C4-2B (cell line): Measurements from ENCODE around the gene SF3A1.

Experiments
- H3K27ac ChIP-seq: fragments of 450-650 bp; 2 replicates; pipeline ENCODE4 v1.5.1; 2017
- ZFX ChIP-seq: fragments of 450-650 bp; IDR thresholded peaks from 2 replicates; pipeline ENCODE4 v1.6.1; 2017
- TF ChIP-seq, protein P1 (sequence below): fragments of 450-650 bp; conservative IDR thresholded peaks from 2 replicates; pipeline ENCODE4 v1.5.1; 2017; ENCODE audit warnings: mild to moderate bottlenecking

Gene SF3A1

DNA sequence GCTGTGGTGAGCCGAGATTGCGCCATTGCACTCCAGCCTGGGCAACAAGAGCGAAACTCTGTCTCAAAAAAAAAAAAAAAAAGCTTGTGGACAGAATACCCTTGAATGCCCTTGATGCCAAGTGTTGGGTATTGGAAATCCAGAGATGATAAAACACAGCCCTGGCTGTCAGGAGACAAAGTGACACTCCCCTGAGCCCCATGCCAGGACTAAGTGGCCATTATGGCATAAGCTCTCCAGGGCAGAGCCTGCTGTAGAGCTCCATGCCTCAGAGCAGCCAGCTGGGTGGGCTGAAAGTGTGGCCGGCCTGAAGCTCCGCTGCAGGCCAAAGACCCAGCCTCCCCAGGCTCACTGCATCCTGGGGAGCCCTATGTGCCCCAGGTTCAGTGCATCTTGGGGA is 25.6 kb upstream of the SF3A1 start:
- H3K27ac ChIP-seq = no peak overlapping the region
- no peak for TF ChIP-seq ZFX
- TF ChIP-seq, protein P1, sequence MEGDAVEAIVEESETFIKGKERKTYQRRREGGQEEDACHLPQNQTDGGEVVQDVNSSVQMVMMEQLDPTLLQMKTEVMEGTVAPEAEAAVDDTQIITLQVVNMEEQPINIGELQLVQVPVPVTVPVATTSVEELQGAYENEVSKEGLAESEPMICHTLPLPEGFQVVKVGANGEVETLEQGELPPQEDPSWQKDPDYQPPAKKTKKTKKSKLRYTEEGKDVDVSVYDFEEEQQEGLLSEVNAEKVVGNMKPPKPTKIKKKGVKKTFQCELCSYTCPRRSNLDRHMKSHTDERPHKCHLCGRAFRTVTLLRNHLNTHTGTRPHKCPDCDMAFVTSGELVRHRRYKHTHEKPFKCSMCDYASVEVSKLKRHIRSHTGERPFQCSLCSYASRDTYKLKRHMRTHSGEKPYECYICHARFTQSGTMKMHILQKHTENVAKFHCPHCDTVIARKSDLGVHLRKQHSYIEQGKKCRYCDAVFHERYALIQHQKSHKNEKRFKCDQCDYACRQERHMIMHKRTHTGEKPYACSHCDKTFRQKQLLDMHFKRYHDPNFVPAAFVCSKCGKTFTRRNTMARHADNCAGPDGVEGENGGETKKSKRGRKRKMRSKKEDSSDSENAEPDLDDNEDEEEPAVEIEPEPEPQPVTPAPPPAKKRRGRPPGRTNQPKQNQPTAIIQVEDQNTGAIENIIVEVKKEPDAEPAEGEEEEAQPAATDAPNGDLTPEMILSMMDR = no peak

DNA sequence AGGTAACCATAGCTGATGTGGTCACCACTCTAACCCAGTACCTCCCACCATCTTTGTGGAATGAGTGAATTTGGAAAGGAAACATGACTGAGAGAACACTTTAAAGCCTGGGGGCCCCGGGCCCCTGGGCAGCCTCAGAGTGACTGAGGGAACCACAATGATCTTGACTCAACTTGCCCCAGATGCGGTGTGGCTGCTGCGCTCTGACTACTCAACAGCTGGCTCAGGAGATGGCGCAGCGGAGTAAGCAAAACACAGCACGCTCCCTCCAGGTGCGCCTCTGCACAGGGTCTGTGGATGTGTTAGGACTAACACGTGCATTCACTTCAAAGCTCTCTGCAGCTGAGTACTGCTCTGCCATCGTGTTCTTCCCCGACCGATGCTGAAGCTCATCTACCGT is 24.6 kb upstream of the SF3A1 start:
- H3K27ac ChIP-seq = no peak overlapping the region
- TF ChIP-seq, protein P1 = no peak
- TF ChIP-seq ZFX = no peak

DNA sequence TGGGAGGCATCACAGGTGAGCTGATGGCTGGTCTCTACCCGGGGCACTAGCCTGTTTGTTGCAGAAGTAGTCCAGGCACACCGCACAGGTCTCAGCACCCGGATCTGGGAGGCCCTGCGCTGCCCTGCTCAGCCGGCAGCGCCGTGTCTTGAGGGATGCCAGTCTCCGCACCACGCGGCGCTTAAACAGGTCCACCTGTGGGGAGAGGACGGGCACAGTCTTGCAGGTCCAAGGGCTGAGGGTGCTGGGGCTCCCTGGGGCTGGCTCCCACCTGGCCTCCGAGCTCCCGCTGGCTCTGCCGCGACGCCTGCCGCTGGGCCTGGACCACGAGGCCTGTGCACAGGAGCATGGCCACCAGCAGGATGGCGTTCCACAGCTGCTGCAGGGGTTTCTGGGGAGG is 23.3 kb upstream of the SF3A1 start:
- no peak overlapping the region for H3K27ac ChIP-seq
- TF ChIP-seq, protein P1 = no peak
- no peak for TF ChIP-seq ZFX

DNA sequence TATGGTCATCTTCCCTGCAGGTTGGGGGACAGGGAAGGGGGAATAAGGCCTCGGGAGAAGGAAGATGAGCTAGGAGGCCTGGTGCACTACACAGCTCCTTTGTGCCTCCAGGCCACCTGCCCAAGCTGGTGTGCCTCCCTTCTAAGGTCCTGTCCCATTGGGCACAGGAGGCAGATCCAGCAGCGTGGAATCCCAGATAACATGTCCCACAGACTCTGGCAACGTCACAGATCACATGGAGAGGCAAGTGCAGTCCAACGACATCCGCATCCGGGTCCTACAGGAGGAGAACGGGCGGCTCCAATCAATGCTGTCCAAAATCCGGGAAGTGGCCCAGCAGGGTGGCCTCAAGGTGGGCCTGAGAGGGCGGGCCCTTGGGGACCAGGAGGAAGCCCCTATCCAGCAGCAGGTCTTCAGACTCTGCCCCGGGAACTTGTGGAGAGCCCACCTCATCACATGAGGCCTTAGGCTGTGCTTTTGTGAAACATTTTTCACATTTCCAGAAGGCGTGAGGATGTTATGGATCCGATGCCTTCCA is 18.7 kb upstream of the SF3A1 start:
- TF ChIP-seq, protein P1 = no peak
- no peak for TF ChIP-seq ZFX
- no peak overlapping the region for H3K27ac ChIP-seq

DNA sequence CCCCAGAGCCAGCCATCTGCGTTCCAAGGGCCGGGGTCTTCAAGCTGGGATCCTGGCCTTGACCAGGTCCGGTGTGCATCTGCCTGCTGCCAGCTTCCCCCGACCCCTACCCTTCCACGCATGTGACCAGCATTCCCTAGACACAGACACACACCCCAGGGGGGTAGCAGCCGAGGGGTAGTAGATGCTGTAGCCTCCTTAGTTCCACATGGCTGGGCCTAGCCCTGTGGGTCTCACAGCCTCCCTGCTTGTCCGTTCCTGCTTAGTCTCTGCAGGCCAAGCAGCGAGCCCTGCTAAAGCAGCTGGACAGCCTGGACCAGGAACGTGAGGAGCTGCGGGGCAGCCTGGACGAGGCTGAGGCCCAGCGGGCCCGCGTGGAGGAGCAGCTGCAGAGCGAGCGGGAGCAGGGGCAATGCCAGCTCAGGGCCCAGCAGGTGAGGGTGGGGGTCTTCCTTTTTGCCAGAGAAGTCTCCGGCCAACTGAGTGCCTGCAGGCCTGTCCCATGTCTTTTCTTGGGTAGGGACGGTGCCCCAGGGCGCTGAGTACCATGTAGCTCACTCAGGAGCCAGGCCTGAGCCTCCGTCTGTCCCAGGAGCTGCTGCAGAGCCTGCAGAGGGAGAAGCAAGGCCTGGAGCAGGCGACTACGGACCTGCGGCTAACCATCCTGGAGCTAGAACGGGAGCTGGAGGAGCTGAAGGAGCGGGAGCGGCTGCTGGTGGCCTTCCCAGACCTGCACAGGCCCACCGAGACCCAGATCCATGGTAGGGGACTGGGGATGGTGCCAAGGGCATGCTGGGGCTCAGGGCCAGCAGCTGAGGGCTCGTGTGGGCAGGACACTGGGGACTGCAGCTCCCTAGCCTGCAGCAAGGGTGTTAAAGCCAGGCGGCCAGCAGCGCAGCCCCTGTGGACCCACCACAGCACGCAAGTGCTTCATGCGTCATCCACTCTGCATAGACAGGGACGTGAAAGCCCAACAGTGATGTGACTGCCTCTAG is 16.9 kb upstream of the SF3A1 start:
- no peak for TF ChIP-seq ZFX
- TF ChIP-seq, protein P1 = no peak
- no peak overlapping the region for H3K27ac ChIP-seq

DNA sequence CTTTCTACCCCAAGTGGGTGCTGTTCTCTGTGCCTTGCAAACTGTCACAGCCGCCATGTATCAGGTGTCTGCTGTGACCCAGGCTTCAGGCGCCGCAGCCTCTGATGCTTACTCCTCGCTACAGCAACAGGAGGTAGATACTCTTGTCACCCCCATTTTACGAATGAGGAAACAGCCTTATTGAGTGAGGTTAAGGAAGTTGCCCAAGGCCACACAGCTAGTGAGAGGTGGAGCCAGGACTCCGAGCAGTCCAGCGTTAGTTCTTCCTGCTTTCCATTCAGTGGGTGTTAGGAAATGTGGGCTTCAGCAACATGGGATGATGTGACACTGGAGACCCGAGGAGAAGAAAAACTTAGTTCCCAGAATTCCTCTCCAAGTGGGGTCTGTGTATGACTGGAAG is 16.2 kb upstream of the SF3A1 start:
- TF ChIP-seq, protein P1 = no peak
- no peak for TF ChIP-seq ZFX
- H3K27ac ChIP-seq = no peak overlapping the region

DNA sequence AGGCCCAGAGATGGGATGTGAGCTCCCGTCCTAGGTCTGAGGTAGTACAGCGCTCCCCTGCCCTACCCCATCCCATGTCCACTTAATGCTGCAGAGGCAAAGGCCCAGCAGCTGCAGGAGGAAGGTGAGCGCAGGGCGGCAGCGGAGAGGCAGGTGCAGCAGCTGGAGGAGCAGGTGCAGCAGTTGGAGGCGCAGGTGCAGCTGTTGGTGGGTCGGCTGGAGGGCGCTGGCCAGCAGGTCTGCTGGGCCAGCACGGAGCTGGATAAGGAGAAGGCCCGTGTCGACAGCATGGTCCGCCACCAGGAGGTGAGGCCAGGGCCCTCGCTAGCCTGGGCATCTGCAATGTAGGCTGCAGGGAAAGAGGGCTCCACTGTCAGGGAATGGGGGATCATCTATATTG is 15.3 kb upstream of the SF3A1 start:
- no peak for TF ChIP-seq ZFX
- TF ChIP-seq, protein P1 = no peak
- H3K27ac ChIP-seq = no peak overlapping the region
